ENCODE measurements around the gene ATE1. TPM values are rescaled to one million over a fixed set of nuclear protein-coding genes. Genes with fewer than 3 reads are reported as not detected.

The ATE1 gene
- total and polyA plus RNA-seq, 10 of the 15 experiments (the other 5 are each of a cell fraction or from before 2014, with no cell fraction given), result 4.3 to 22.7 (median 15.9) TPM

- no peak overlapping the region for H2AFZ ChIP-seq (ENCODE audit: control insufficient read depth, low read depth, low read length)
- no peak for ATAC-seq
- no peak overlapping the region for H3K27ac ChIP-seq (ENCODE audit: control insufficient read depth, insufficient read depth)
- no peaks in the 10 kb centered on the region for H3K9me3 ChIP-seq (replicated peaks; ENCODE audit: control insufficient read depth, insufficient read depth, low read length)
- no peak overlapping the region for H3K9ac ChIP-seq (ENCODE audit: control insufficient read depth, insufficient read depth, low read length)
- BruUV-seq (replicated peaks), result no TSS peak
- H3K4me2 ChIP-seq (ENCODE audit: control insufficient read depth, insufficient read depth), result no peak overlapping the region
- DNase-seq (ENCODE audit: low read depth, low spot score), result no peak
- H3K36me3 ChIP-seq (ENCODE audit: control insufficient read depth in 2 of 2, insufficient read depth in 2 of 2, low read length in 1 of 2), result no peaks in the 10 kb centered on the region
- no peak for FAIRE-seq
- intact Hi-C loops (cut with micrococcal nuclease; ENCODE audit: unreplicated experiment) (no loop called here), in situ Hi-C loops (cut with MboI) (no loop called here)
- TF ChIP-seq PAX8 (IDR thresholded peaks at IDR 0.05) (no peak), NFYA (IDR thresholded peaks at IDR 0.05; ENCODE audit: borderline replicate concordance, low read depth, low read length) (no peak), POLR2AphosphoS2 (IDR thresholded peaks at IDR 0.05; ENCODE audit: low read depth, low read length) (no peak), RAD51 (IDR thresholded peaks at IDR 0.05) (no peak), E2F8 (IDR thresholded peaks at IDR 0.05; ENCODE audit: low read depth, partially characterized antibody) (no peak), RBBP5 (conservative IDR thresholded peaks at IDR 0.05) (no peak), LARP7 (IDR thresholded peaks at IDR 0.05) (no peak), CUX1 (IDR thresholded peaks at IDR 0.05; ENCODE audit: insufficient replicate concordance, low read depth, low read length) (no peak), ZNF384 (IDR thresholded peaks at IDR 0.05; ENCODE audit: borderline replicate concordance, low read depth, low read length) (no peak)
- ChIA-PET RAD21 (ENCODE audit: unreplicated experiment) (no interaction called here), POLR2A (no interaction called here), CTCF (interaction anchor here (1.3 kb wide), 1 partner anchor 8 kb away, joined by 3 read pairs; no protein-coding TSS in a partner anchor), SMC1A (ENCODE audit: uncharacterized antibody, unreplicated experiment) (no interaction called here)
- no peak overlapping the region for H3K4me3 ChIP-seq
- no peaks in the 10 kb centered on the region for H3K27me3 ChIP-seq (replicated peaks in 1 of 2; ENCODE audit: control insufficient read depth in 2 of 2, insufficient read depth in 2 of 2, low read length in 1 of 2)
- 100% methylated on average over 5 of the region's 5 CpGs for WGBS (ENCODE audit: insufficient coverage, insufficient replicate concordance, low lambda C conversion rate, missing lambda C conversion rate)
- H3K4me1 ChIP-seq (ENCODE audit: control insufficient read depth, insufficient read depth, low read length), result no peaks in the 10 kb centered on the region
- no peaks in the 10 kb centered on the region for H4K20me1 ChIP-seq (ENCODE audit: control insufficient read depth, insufficient read depth)
- no peaks in the 10 kb centered on the region for H3K79me2 ChIP-seq (ENCODE audit: control insufficient read depth, insufficient read depth, low read length)
Measured at GRCh38 chr10:121791761-121792160, 136.1 kb downstream of the ATE1 start.

Data from GM12878 (cell line).